GM20431 (cell line): Measurements from ENCODE around the gene ARHGEF4.

Experiments used
- in situ Hi-C: fragments of 300-500 bp; cut with MseI, MboI; formaldehyde crosslinking; loops from one replicate; pipeline ENCODE4 v1.15.0; 2020; ENCODE audit warnings: low sequenced_read_pairs; ENCODE audit not compliant: unreplicated experiment

The ARHGEF4 gene

DNA sequence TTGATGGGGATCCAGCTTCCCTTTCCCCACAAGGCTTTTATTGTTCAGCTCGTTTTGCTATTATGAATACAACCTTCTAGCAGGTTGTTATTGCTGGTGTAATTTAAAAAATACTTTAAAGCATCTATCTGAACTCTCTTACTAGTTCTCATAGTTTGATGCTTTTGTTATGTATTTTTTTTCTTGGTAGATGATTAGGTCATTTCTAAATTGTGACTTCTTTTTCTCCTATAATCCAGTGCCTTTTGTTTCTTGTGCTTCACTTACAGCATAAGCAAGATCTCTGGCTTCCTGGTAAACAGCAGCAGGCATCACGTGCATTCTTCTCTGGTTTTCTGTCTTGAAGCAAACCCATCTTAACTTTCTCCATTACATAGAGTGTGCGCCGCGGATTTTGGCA, 160.5 kb downstream of the ARHGEF4 start:
- in situ Hi-C loops: no loop called here

DNA sequence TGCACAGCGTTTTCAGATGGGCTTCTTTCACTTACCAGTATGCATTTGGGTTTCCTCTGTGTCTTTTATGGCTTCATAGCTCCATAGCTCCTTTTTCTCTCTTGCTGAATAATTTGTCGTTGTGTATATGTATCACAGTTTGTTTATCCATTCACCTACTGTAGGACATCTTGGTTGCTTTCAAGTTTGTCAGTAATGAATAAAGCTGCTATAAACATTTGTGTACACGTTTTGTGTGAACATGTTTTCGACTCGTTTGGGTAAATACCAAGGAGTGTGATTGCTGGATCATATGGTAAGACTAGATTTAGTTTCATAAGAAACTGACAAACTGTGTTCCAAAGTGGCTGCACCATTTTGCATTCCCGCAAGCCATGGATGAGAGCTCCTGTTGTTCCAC, 161.8 kb downstream of the ARHGEF4 start:
- in situ Hi-C loops: no loop called here

DNA sequence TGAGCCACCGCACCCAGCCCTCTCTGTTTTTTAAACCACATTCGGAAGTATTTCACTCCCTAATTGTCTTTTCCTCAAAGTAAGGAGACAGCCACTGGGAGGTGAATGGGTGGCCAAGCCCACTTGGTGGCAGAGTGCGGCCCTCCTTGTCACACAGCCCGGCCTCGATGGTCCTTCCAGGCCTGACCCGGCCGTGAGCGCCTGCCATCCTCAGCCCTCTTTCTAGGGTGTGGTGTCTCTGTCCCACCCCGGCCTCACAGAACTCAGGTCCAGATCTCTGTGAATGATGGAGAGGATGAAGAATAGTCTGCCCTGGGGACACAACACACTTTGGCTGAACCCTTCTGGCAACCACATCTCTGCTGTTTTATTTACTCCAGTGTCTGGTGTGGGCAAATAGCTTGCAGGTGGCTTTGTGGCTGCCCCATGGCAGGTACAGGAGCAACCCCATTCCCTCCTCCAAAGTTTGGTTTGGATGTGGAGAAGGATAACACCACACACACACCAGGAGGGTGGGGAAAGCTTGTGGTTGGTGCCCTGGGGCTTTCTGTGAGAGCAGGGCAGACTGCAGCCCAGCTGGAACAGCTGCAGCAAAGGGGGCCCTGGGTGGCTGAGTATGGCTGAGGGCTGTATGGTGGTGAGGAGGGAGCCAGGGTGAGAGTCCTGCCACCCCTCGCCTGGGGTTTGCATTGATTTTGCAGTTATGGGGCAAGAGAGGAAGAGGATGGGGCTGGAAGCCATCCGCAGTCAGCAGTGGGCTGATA, 167.9 kb downstream of the ARHGEF4 start:
- in situ Hi-C loops: no loop called here

DNA sequence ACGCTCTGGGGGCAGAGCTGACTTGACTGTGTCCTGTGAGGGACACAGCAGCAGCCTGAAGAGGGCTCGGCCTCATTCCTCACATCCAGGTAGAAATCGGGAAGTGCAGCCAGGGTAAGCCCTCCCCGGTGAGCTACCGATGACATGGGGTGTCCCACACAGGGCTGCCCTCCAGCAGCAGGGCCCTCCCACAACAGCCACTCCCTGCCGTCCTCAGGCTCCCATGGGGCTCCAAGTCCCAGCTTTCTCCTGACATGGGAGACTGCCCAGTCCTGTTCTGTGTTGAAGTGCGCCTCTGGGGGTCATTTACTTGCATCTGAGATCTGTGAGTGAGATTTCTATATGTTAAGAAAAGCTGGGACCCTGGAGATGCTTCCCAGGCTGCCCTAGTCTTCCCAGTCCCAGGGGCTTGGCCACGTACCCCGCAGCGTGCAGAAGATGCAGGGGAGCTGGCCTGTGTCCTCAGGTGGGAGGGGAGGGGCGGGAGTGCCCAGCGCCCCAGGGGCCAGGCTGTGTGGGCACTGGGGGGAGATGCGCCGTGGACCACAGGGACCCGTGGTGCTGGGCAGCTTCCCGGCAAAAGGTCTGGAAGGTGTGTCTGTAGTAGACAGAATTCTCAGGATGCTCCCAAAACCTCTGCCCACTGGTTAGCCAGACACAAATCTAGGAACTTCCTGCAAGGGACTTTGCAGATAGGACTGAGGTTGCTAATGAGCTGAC, 168.7 kb downstream of the ARHGEF4 start:
- in situ Hi-C loops: no loop called here

DNA sequence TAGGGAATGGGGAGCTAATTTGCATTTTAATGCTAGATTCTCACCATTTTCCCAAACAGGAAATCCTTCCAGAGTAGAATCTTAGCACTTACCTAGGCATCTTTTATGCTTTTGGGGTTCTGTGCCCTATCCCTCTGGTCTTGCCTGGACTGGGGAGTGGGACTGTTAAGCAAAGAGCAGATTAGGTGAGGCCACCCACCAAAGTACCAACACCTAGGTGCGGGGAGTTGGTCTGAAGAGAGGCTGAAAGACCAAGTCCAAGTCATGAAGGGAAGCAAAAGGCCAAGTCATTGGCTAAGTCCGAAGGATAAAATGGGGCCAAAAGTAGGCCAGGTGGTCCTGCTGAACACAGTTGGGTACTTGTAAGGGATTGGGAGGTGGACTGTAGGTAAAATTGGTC, 169.8 kb downstream of the ARHGEF4 start:
- in situ Hi-C loops: no loop called here

DNA sequence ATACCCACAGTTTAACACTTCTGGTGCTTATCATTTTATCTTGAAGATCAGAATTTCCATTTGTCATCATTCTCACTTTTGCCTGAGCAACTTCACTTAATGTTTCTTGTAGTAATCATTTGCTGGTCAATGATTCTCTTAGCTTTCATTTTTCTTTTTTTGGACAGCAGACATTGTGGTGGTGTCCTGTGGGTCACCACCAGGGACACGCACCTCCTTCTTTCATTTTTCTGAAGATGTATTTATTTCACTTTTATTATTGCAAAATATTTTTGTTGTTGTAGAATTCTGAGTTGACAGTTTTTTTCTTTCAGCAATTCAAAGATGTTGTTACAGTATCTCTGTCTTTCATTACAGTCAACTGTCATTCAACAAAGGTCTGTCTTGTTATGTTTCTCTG, 172.3 kb downstream of the ARHGEF4 start:
- in situ Hi-C loops: no loop called here

DNA sequence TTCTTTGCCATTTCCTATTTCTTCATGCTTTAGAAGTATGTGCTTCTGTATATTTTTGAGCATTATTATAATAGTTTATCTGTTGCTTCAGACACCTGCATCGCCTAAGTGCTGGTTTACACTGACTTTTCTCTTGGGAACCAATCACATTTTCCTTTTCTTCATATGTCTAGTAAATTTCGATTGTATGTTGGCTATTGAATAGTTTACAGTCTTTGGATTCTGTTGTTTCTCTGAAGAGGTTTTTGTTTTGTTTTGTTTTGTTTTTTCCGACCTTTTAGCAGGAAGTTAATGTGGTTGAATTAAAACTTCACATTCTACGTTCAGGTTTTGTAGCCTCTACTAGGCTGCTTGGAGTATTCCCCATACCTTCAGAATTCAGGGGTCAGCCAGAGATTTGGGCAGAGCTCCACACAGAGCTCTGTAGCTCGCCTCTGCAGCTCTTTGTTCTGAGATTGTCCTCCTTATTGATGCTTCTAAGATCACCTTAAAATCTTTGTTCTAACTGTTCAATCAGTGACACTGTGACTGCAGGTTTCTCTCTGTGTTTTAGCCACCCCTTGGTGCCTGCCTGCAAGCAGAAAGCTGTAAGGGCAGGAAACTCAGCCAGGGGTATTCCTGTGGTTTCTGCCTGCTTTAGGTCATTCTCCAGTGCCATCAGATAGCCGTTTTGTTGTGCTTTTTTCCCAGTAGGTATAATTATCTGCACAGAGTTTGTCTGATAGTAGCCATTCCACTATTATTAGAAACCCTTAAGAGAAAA, 173.2 kb downstream of the ARHGEF4 start:
- in situ Hi-C loops: no loop called here

DNA sequence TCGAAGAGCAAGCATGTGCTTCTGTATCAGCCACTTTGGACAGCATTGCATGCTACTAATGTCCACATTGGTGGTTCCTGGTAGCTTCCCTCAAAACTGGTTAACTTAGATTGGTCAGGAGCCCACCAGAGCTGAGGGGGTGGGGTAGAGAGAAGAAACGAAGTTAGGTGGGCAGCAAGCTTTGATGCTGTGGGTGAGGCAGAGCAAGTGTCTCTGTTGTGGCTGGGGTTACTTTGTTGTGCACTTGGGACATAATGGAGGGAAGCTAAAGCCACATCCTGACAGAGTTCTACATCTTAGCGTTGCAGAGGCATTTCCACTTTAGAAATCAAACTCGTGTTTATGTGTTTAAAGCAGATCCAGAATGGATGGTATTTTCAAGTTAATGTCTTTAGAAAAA, 173.9 kb downstream of the ARHGEF4 start:
- in situ Hi-C loops: no loop called here

DNA sequence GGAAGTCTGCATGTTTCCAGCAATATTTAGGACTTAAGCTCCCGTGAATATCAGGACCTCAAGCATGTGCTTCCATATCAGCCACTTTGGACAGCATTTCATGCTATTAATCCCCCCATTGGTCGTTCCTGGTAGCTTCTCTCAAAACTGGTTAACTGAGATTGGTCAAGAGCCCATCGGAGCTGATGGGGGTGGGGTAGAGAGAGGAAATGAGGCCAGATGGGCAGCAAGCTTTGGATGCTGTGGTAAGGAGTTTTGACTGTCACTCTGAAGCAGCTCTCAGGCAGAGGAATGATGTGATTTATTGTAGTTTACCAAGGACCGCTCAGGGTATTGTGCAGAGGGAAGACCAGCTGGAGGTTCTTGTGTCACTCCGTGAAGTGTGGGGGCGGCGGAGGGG, 174.8 kb downstream of the ARHGEF4 start:
- in situ Hi-C loops: no loop called here

DNA sequence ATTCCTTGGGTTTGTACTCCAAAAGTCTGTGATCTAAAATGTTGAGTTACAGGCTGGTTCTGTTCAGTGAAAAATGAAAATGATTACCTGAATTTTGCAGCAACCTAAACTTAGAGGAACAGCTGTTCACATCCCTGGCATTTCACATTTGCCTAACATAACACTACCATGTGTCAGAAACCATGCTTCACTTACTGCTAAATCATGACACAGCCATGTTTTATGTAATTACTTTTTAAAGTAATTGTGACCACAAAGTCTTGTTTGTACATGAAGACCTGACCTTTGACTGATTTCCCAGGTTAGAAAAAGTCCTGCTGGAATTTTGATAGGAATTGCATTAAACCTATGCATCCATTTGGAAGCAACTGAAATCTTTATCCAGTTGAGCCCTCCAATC, 177.4 kb downstream of the ARHGEF4 start:
- in situ Hi-C loops: no loop called here

DNA sequence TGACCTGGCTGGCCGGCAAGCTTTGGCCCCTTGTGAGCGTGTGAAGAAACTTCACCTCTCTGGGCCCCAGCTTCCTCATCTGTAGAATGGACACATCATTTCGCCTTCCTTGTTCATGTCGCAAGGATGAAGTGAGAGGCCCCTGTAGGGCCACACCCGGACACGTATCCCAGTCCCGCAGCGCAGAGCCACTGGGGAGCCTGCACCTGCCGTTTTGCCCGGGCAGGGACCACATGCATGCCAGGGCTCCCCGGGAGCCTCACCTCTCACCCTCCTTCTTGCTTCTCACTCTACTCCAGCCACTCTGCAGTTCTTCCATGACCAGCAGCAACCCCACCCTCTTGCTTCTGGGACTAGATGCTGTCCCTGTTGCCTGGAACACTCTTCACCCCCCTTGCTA, 179.1 kb downstream of the ARHGEF4 start:
- in situ Hi-C loops: no loop called here

DNA sequence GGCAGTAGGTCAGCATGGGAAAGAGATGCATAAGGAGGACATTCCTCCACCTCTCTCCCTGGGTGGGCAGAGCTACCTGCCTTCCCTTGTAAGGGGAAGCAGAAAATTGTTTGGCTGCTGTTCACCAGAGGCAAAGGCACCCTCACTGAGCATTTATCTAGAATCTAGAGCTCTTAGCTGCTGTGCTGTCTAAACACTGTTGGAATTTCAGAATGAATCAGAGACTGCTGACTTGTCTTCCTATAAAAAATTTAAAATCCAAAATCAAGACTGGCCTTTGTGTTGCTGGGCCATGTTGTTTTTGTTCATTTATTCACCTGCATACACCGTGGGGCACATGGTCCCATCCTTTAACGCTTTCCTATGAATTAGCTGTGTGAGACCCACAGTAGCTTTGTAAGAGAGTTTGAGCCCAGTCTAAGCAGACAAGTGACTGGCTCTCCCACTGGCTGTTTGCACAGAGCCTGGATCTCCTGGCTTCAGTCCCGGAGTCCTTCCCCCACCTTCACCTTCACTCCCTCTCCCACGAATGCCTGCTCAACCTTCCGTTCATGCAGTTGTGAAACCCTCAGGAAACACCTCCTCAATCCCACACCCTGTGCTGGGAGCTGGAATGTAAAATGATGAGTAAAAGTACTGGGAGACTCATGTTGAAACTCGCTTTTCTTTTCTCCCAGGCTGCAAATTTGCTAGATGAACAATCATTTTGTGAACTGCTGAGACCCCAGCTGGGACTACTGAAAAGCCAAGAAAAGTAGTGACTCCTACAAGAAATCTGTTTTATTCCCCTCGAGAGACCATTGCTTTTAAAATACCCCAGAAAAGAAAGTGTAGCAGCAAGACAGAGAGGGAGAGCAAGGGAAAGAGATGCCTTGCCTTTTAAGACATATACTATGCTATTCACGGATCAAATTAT, 180.4 kb downstream of the ARHGEF4 start:
- in situ Hi-C loops: no loop called here

DNA sequence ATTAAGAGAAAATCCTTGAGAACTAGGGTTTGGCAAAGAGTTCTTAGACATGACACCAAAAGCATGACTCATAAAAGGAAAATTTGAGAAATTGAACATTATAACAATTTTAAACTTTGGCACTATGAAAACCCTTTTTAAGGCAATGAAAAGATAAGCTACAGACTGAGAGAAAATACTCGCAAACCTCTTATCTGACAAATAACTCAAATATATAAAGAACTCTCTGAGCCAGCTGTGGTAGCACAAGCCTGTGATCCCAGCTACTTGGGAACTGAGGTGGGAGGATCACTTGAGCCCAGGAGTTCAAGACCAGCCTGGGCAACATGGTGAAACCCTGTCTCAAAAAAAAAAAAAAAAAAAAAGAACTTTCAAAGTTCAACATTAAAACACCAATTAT, 186.0 kb downstream of the ARHGEF4 start:
- in situ Hi-C loops: no loop called here

DNA sequence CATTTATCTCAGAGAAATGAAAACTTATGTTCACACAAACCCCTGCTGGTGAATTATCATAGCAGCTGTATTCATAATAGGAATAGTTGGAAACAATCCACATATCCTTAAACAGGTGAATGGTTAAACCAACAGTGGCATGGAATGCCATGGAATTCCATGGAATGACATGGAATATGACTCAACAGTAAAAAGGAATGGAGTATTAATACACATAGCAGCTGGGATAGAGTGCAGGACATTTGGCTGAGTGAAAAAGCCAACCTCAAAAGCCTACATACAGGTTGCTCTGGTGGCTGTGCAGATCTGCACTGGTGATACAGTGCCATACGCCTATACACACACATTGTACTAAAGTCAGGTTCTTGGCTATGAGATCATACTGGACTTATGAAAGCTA, 187.0 kb downstream of the ARHGEF4 start:
- in situ Hi-C loops: no loop called here

DNA sequence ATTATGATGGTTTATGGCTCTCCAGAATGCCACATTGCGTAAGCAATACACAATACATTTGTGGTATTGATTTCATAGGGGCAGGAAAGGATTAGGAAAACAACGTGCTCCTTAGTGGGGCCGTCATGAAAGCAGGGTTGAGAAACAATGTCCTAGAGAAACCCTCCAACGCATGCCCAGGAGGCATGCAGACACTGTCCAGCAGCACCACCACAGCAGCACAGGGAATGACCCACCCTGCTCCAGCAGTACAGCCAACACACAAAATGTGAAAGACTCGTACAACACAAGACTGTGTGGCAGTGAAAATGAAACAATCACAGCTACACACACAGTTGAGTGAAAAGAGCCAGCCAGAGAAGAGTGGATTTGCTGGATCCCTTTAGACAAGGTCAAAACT, 190.2 kb downstream of the ARHGEF4 start:
- in situ Hi-C loops: no loop called here

DNA sequence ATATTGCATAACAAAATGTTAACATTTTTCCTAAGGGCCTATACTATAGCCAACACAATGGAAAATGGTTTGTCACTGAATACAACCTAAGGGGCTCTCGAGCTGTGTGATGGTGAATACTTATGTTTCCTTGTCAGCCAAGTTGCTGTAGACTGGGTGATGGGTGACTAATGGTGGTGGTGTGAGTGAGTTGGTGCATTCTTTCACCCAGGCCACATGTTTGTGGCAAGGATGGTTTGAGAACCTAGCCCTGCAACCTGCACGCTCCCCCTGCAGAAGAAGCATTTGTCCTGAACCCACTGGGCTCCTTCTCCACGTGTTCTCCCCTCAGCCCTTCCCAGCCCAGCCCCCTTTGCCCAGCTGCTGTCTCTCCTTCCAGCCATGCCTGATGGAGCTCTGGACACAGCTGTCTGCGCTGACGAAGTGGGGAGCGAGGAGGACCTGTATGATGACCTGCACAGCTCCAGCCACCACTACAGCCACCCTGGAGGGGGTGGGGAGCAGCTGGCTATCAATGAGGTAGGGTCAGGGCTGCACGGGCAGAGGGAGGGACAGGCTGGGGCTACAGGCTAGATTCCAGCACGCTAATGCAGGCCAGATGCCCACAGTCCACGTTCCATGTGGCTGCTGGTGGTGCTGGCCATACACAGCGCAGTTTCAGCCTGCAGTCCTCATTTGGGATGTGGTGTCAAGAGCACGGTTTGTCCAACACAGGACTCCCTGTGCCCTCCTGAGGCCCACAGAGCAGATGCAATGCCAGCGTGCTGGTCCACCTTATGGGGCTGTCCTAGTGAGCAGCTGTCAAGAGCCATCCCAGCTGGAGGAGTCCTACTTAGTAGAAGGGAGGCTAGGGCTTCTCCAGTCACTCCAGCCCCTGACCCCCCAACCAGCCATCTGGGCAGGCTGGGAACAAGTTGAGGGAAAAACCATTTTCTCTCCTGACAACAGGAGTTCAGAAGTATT, 191.1 kb downstream of the ARHGEF4 start:
- in situ Hi-C loops: no loop called here

DNA sequence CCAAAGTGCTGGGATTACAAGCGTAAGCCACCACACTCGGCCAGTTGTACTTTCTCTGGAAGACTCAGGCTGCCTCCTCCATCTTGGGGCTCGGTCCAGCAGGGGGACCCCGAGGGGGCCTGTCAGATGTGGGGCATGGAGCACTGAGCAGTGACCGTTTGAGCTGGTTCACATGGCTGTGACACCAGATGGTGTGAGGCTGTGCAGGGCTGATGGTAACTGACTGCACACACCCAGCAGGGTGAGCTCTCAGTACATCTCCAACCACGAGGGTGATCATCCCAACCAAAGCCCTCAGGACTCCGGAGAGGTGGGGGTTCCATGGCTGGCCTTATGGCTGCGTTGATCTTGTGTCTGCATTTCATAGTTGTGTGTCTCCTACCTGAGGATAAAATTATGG, 193.1 kb downstream of the ARHGEF4 start:
- in situ Hi-C loops: no loop called here

DNA sequence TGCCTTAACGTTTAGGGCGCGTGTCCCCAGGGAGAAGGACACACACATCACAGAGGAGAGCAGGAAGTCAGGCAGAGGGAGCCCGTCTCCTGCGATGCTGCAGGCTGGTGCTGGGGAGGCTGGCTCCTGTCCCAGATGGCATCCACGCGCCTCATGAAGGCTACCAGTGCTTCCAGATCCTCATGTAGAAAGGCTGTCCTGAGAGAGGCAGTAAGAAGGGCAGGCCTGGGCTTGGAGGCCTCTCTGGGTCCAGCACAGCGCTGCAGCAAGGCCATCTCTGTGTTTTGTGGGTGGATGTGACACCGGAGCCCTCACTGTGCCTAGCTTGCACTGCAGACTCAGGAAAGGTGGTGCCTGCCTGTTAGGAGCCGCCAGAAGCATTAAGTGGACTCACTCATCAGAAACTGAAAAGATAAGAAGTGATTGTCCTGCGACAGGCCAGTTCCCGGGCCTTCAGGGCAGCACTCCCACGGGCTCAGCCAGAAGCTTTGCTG, 193.8 kb downstream of the ARHGEF4 start:
- in situ Hi-C loops: no loop called here

DNA sequence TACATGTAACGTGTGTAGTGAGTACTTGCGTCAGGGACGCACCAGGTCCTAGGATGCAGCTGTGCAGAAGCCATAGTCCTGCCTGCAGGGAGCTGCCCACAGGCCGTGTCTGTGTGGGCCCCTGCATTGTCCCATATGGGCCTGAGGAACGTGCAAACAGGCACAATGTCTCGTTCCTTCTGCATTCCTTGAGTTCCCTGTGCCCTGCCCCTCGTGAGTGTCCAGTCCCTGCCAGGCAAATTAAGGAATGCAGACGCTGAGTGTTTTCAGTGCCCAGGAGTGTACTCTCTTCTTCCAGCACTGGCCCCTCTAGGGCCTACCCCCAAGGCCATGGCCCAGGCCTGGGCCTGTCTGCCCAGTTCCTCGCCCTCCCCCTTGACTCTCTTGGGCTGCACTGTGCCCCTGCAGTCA, 194.7 kb downstream of the ARHGEF4 start:
- in situ Hi-C loops: no loop called here
